Fibroblast of peridontal ligament (primary cell): Measurements from ENCODE around the gene CUTA.
"Not testable (repeated sequence)": the region's sequence is repeated elsewhere in the genome, so short reads cannot be mapped to it uniquely, and the experiment has no call there.

ENCODE experiments used
- DNase-seq: peaks from one replicate; pipeline ENCODE4 v3.0.0-alpha.2; 2010; ENCODE audit errors: extremely low read depth

Gene CUTA

GRCh38 chr6:33405386-33405940 lies 12.4 kb downstream of the CUTA start:
- DNase-seq, result no peak

- no peak for DNase-seq
Observed at GRCh38 chr6:33404884-33405283, 13.0 kb downstream of the CUTA start.

- not testable (repeated sequence) for DNase-seq
Observed at GRCh38 chr6:33399881-33400280, 18.0 kb downstream of the CUTA start.

GRCh38 chr6:33398601-33399000 lies 19.3 kb downstream of the CUTA start:
- DNase-seq, result not testable (repeated sequence)

GRCh38 chr6:33397541-33397940 lies 20.4 kb downstream of the CUTA start:
- no peak for DNase-seq

GRCh38 chr6:33392979-33393378 lies 24.9 kb downstream of the CUTA start:
- no peak for DNase-seq

GRCh38 chr6:33392595-33392948 lies 25.3 kb downstream of the CUTA start:
- no peak for DNase-seq

- no peak for DNase-seq
Observed at GRCh38 chr6:33391922-33392594, 25.8 kb downstream of the CUTA start.

GRCh38 chr6:33391278-33391921 lies 26.5 kb downstream of the CUTA start, which contains the start of gene KIFC1:
KIFC1 (plus strand) TSS chr6:33391823; CDS start chr6:33391986, 163 bp downstream.
- peak; percentile 100 for DNase-seq

GRCh38 chr6:33390767-33391277 lies 27.1 kb downstream of the CUTA start:
- no peak for DNase-seq

GRCh38 chr6:33390173-33390572 lies 27.7 kb downstream of the CUTA start:
- DNase-seq, result no peak

GRCh38 chr6:33384581-33385020 lies 33.3 kb downstream of the CUTA start:
- DNase-seq, result peak; percentile 89

- DNase-seq, result no peak
Observed at GRCh38 chr6:33383427-33384185, 34.3 kb downstream of the CUTA start.

GRCh38 chr6:33380272-33380981 lies 37.5 kb downstream of the CUTA start:
- no peak for DNase-seq

- DNase-seq, result not testable (repeated sequence)
Observed at GRCh38 chr6:33379184-33379583, 38.7 kb downstream of the CUTA start.

- peak; percentile 89 for DNase-seq
Observed at GRCh38 chr6:33377171-33377570, 40.7 kb downstream of the CUTA start.

- DNase-seq, result peak; percentile 96
Observed at GRCh38 chr6:33375143-33375671, 42.7 kb downstream of the CUTA start.

GRCh38 chr6:33373960-33374910 lies 43.7 kb downstream of the CUTA start:
- DNase-seq, result no peak

- no peak for DNase-seq
Observed at GRCh38 chr6:33372526-33373123, 45.3 kb downstream of the CUTA start.

- not testable (repeated sequence) for DNase-seq
Observed at GRCh38 chr6:33371901-33372300, 46.0 kb downstream of the CUTA start.
